CD14-positive monocyte (primary cell): ENCODE results near the gene YKT6. TPM values are rescaled to one million over a fixed set of nuclear protein-coding genes. Genes with fewer than 3 reads are reported as not detected.
A peak's percentile ranks its signal among the peaks of the same experiment; 100 is the strongest.

Experiments used
- DNase-seq, 3 donors: peaks; one replicate each; pipeline ENCODE4 v3.0.0-alpha.2; 2011 to 2022
- H2AFZ ChIP-seq: 2 replicates; pipeline ENCODE4 v1.6.0; 2012; ENCODE audit warnings: mild to moderate bottlenecking, low read depth, low read length, inconsistent platforms; ENCODE audit not compliant: insufficient read depth, poor library complexity, severe bottlenecking
- H3K27ac ChIP-seq, 2 donors: 1 replicate in 1 of 2; 2 replicates in 1 of 2; pipeline ENCODE4 v1.5.1; 2012 to 2013; ENCODE audit warnings: low read length in 2 of 2, control low read depth in 1 of 2, inconsistent platforms in 1 of 2, low read depth in 1 of 2, mild to moderate bottlenecking in 1 of 2
- H3K27me3 ChIP-seq, 2 donors: one replicate each; pipeline versions ENCODE4 v1.6.0 to v1.6.1; 2011 to 2013; ENCODE audit warnings: low read length in 2 of 2; ENCODE audit not compliant: control insufficient read depth in 2 of 2, insufficient read depth in 2 of 2
- H3K36me3 ChIP-seq, 2 donors: replicated peaks in 1 of 2; 1 replicate in 1 of 2; 2 replicates in 1 of 2; pipeline versions ENCODE4 v1.5.1 to v1.6.1; 2012 to 2013; ENCODE audit warnings: low read length in 2 of 2, control low read depth in 1 of 2, inconsistent platforms in 1 of 2, mild to moderate bottlenecking in 1 of 2; ENCODE audit not compliant: insufficient read depth in 2 of 2, control insufficient read depth in 1 of 2
- H3K4me1 ChIP-seq, 2 donors: 1 replicate in 1 of 2; 2 replicates in 1 of 2; pipeline versions ENCODE4 v1.5.1 to v1.6.1; 2012 to 2013; ENCODE audit warnings: low read length in 2 of 2, control low read depth in 1 of 2, inconsistent platforms in 1 of 2, mild to moderate bottlenecking in 1 of 2, moderate library complexity in 1 of 2; ENCODE audit not compliant: insufficient read depth in 2 of 2, control insufficient read depth in 1 of 2
- H3K4me2 ChIP-seq: replicated peaks from 2 replicates; pipeline ENCODE3; 2012; ENCODE audit warnings: low read length, moderate library complexity, mild to moderate bottlenecking; ENCODE audit not compliant: poor library complexity, severe bottlenecking; ENCODE audit errors: extremely low read depth
- H3K4me3 ChIP-seq, 3 experiments: fragments of 200-600 bp in 1 of 3; sonication (generic) in 1 of 3; replicated peaks in 1 of 3; 1 replicate in 2 of 3; 2 replicates in 1 of 3; pipeline ENCODE4 v1.5.1; 2011 to 2013; ENCODE audit warnings: low read length in 3 of 3, mild to moderate bottlenecking in 3 of 3, control low read depth in 2 of 3, low read depth in 2 of 3, inconsistent platforms in 1 of 3, moderate library complexity in 1 of 3
- H3K79me2 ChIP-seq: 2 replicates; pipeline ENCODE4 v1.6.0; 2012; ENCODE audit warnings: mild to moderate bottlenecking, control low read depth, inconsistent platforms, low read length, moderate library complexity; ENCODE audit not compliant: insufficient read depth
- H3K9ac ChIP-seq: 2 replicates; pipeline ENCODE4 v1.6.0; 2017; ENCODE audit warnings: low read length, mild to moderate bottlenecking; ENCODE audit not compliant: insufficient read depth, poor library complexity, severe bottlenecking
- H3K9me3 ChIP-seq, 2 donors: replicated peaks in 1 of 2; 1 replicate in 1 of 2; 2 replicates in 1 of 2; pipeline versions ENCODE4 v1.5.1 to v1.6.1; 2012 to 2013; ENCODE audit warnings: low read length in 2 of 2, control low read depth in 1 of 2; ENCODE audit not compliant: control insufficient read depth in 1 of 2, insufficient read depth in 1 of 2
- H4K20me1 ChIP-seq: 2 replicates; pipeline ENCODE4 v1.6.0; 2012; ENCODE audit warnings: mild to moderate bottlenecking, low read length, control low read depth, moderate library complexity; ENCODE audit not compliant: insufficient read depth
- H3K27ac Mint-ChIP-seq, 7 donors: one replicate each; pipeline ENCODE4 v1.8.0; 2020; ENCODE audit warnings: mild to moderate bottlenecking in 7 of 7, mixed read lengths in 7 of 7, moderate library complexity in 6 of 7, inconsistent platforms in 2 of 7
- H3K27me3 Mint-ChIP-seq, 3 donors: one replicate each; pipeline ENCODE4 v1.8.0; 2021 to 2022; ENCODE audit warnings: low read depth in 3 of 3, mild to moderate bottlenecking in 3 of 3, mixed read lengths in 3 of 3, moderate library complexity in 3 of 3, inconsistent platforms in 1 of 3
- H3K36me3 Mint-ChIP-seq, 2 donors: one replicate each; pipeline ENCODE4 v1.8.0; 2020; ENCODE audit warnings: mixed read lengths in 2 of 2, inconsistent platforms in 1 of 2, mild to moderate bottlenecking in 1 of 2
- H3K4me1 Mint-ChIP-seq: one replicate; pipeline ENCODE4 v1.8.0; 2020; ENCODE audit warnings: mild to moderate bottlenecking, mixed read lengths
- H3K4me3 Mint-ChIP-seq, 2 donors: one replicate each; pipeline ENCODE4 v1.8.0; 2020; ENCODE audit warnings: mild to moderate bottlenecking in 2 of 2, mixed read lengths in 2 of 2, moderate library complexity in 1 of 2
- H3K9me3 Mint-ChIP-seq, 7 donors: one replicate each; pipeline ENCODE4 v1.8.0; 2020 to 2022; ENCODE audit warnings: mixed read lengths in 7 of 7, mild to moderate bottlenecking in 6 of 7, moderate library complexity in 6 of 7, inconsistent platforms in 2 of 7
- WGBS: methylation state at CpG from one replicate; pipeline ENCODE4 v1.1.5; 2013; ENCODE audit warnings: missing lambda C conversion rate; ENCODE audit not compliant: insufficient coverage; 5-methylcytosine and 5-hydroxymethylcytosine counted together
- intact Hi-C, 2 donors: fragments of 100-400 bp; cut with micrococcal nuclease; formaldehyde crosslinking; loops; one replicate each; pipeline versions ENCODE4 v1.15.0 to v1.15.1; 2023
- polyA plus RNA-seq, 3 donors: library from polyadenylated mRNA; depleted of rRNA in 1 of 3; unstranded in 2 of 3; stranded (reverse) in 1 of 3; fragments of 300-500 nt in 2 of 3; fragments of >200 nt in 1 of 3; fragmentation: Illumina TruSeq in 2 of 3; gene quantifications; 1 replicate in 2 of 3; 2 replicates in 1 of 3; pipeline ENCODE4 v1.2.3, GENCODE V29; 2012 to 2021
- TF ChIP-seq, protein P1 (sequence below): fragments of 200-600 bp; IDR thresholded peaks from one replicate; pipeline ENCODE4 v1.8.0; 2022; ENCODE audit warnings: antibody characterized with exemption, mild to moderate bottlenecking

YKT6 gene
- polyA plus RNA-seq, 3 donors: 26.4 to 45.7 (median 35.2) TPM

DNA sequence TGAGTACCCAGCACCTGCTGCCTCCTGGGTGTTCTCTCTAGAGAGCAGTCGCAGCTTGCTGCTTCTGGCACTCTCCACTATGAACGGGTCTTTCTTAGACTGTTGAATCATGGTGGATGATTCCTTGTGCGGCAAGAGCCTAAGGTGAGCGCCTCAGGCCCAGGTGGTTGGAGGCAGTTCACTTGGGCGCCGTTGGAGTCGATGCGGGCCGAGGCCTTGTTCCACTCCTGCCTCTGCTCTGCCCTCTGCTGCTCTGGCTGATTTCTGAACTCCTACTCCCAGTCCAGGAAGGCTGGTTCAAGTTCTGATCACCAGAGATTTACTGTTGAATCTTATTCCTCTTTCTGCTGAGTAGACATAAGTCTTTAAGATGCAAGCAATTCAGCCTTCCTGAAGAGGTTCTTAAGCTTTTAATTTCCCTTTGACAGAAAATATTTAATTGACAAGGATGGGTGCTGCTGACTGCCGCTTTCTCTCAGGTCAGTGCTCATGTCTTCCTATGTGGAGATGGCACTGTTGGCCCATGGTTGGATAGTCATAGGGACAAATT, 10.4 kb downstream of the YKT6 start:
- Histone ChIP-seq H3K4me1 (no peaks in the 10 kb centered on the region), H3K27ac (no peak overlapping the region), H3K9me3 (no peaks in the 10 kb centered on the region), H3K9ac (no peak overlapping the region), H3K36me3 (peaks cover 73 to 86% of the 10 kb centered on the region in 2 donors), H3K27me3 (no peaks in the 10 kb centered on the region), H3K4me2 (no peak overlapping the region), H2AFZ (no peak overlapping the region), H3K4me3 (no peak overlapping the region), H4K20me1 (peaks cover 5% of the 10 kb centered on the region), H3K79me2 (no peaks in the 10 kb centered on the region)
- intact Hi-C loops: no loop called here
- Mint-ChIP-seq H3K36me3 (peaks cover 75 to 84% of the 10 kb centered on the region in 2 donors), H3K27me3 (no peaks in the 10 kb centered on the region), H3K4me3 (no peak overlapping the region), H3K9me3 (no peaks in the 10 kb centered on the region), H3K4me1 (peaks cover 5% of the 10 kb centered on the region), H3K27ac (peak overlapping the region in 1 of 7 donors; percentile 70)
- DNase-seq: no peak
- 96% methylated on average over 3 of the region's 10 CpGs for WGBS
- TF ChIP-seq, protein P1, sequence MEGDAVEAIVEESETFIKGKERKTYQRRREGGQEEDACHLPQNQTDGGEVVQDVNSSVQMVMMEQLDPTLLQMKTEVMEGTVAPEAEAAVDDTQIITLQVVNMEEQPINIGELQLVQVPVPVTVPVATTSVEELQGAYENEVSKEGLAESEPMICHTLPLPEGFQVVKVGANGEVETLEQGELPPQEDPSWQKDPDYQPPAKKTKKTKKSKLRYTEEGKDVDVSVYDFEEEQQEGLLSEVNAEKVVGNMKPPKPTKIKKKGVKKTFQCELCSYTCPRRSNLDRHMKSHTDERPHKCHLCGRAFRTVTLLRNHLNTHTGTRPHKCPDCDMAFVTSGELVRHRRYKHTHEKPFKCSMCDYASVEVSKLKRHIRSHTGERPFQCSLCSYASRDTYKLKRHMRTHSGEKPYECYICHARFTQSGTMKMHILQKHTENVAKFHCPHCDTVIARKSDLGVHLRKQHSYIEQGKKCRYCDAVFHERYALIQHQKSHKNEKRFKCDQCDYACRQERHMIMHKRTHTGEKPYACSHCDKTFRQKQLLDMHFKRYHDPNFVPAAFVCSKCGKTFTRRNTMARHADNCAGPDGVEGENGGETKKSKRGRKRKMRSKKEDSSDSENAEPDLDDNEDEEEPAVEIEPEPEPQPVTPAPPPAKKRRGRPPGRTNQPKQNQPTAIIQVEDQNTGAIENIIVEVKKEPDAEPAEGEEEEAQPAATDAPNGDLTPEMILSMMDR: no peak

DNA sequence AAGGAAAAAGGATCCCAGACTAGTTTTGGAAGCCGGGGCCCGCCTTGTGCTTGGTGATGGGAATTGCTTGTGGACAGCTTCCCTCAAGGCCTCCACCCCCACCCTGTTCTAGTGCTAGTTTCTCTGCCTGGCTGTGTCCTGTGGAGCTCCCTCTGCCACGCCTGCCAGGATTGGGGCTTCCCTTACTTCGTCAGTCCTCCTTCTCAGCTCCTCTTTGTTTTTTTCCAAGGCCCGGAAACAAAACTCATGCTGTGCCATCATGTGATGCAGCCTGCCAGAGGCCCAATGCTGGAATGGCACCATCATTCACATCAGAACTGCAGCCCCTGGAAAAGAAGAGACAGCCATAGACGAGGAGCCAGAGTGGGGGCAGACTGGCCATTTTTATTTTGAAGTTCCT, 11.2 kb downstream of the YKT6 start:
- H3K4me3 ChIP-seq: no peak overlapping the region
- Mint-ChIP-seq H3K4me1 (peaks cover 5% of the 10 kb centered on the region), H3K4me3 (no peak overlapping the region), H3K27me3 (peaks cover 0 to 4% (median 2%) of the 10 kb centered on the region in 3 donors), H3K9me3 (no peaks in the 10 kb centered on the region), H3K27ac (no peak overlapping the region), H3K36me3 (peaks cover 66 to 76% of the 10 kb centered on the region in 2 donors)
- no peaks in the 10 kb centered on the region for H3K9me3 ChIP-seq
- DNase-seq: no peak
- no peaks in the 10 kb centered on the region for H3K27me3 ChIP-seq
- no peak overlapping the region for H3K4me2 ChIP-seq
- H3K36me3 ChIP-seq: peaks cover 65 to 78% of the 10 kb centered on the region in 2 donors
- no peaks in the 10 kb centered on the region for H3K79me2 ChIP-seq
- no peak overlapping the region for H3K9ac ChIP-seq
- no peak overlapping the region for H3K27ac ChIP-seq
- intact Hi-C loops: no loop called here
- no peak overlapping the region for H2AFZ ChIP-seq
- no peaks in the 10 kb centered on the region for H4K20me1 ChIP-seq
- 100% methylated on average over 4 of the region's 6 CpGs for WGBS
- TF ChIP-seq, protein P1: no peak
- no peaks in the 10 kb centered on the region for H3K4me1 ChIP-seq
